Measurements from ENCODE around the gene APOBEC2.

The APOBEC2 gene

GRCh38 chr6:41027799-41028560, 25.0 kb upstream of the APOBEC2 start:
- Mint-ChIP-seq H3K4me1 (ENCODE audit: low read depth) (peaks cover 23% of the 10 kb centered on the region), H3K27ac (peak overlapping the region; percentile 94), H3K36me3 (ENCODE audit: low read depth) (no peaks in the 10 kb centered on the region), H3K27me3 (ENCODE audit: low read depth) (no peaks in the 10 kb centered on the region), H3K9me3 (no peaks in the 10 kb centered on the region), H3K4me3 (peak overlapping the region; percentile 93)

- H3K4me3 Mint-ChIP-seq = peak overlapping the region; percentile 93
- no peaks in the 10 kb centered on the region for H3K9me3 Mint-ChIP-seq
- H3K36me3 Mint-ChIP-seq (ENCODE audit: low read depth) = no peaks in the 10 kb centered on the region
- peak overlapping the region; percentile 88 for H3K27ac Mint-ChIP-seq
- peaks cover 23% of the 10 kb centered on the region for H3K4me1 Mint-ChIP-seq (ENCODE audit: low read depth)
- no peaks in the 10 kb centered on the region for H3K27me3 Mint-ChIP-seq (ENCODE audit: low read depth)
Observed at GRCh38 chr6:41028561-41029412, 24.2 kb upstream of the APOBEC2 start.

DNA sequence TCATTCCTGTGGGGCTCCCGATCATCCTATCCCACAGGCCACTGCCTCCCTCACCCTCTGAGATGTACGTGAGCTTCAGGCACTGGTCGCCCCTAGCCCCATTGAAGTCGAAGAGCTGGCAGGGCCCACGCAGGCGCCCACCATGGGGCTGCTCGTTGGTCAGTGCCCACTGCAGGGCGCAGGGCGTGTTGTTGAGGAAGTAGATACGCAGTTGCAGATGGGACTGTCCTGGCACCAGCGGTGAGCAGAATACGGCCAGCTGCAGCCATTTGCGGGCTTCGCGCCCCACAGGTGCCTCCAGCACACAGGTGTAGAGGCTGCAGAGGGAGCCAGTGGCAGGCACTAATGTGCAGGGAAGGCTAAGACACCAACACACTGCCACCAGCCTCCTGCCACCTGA, 20.2 kb upstream of the APOBEC2 start:
- Mint-ChIP-seq H3K9me3 (no peaks in the 10 kb centered on the region), H3K4me1 (ENCODE audit: low read depth) (peaks cover 12% of the 10 kb centered on the region), H3K27me3 (ENCODE audit: low read depth) (no peaks in the 10 kb centered on the region), H3K27ac (no peak overlapping the region), H3K4me3 (no peak overlapping the region), H3K36me3 (ENCODE audit: low read depth) (no peaks in the 10 kb centered on the region)

DNA sequence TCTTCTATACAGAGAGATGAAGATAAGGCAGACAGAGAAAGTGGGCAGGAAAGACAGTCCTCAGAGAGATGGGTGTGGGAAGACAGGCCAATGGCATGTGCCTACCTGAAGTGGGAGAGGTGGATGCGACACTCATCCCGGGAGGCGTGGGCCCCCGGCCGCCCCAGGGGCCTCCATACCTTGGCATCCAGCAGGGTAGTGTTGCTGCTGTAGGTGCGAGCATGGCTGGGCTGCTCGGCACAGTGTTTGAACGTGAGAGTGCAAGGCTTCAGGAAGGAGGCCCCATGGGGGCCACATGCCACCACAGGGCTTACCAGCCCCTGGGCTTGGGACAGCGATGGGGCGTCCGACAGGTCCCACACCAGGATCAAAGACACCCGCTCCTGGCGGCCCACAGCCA, 19.2 kb upstream of the APOBEC2 start:
- Mint-ChIP-seq H3K36me3 (ENCODE audit: low read depth) (no peaks in the 10 kb centered on the region), H3K4me1 (ENCODE audit: low read depth) (peaks cover 9% of the 10 kb centered on the region), H3K9me3 (no peaks in the 10 kb centered on the region), H3K27ac (no peak overlapping the region), H3K27me3 (ENCODE audit: low read depth) (no peaks in the 10 kb centered on the region), H3K4me3 (no peak overlapping the region)

DNA sequence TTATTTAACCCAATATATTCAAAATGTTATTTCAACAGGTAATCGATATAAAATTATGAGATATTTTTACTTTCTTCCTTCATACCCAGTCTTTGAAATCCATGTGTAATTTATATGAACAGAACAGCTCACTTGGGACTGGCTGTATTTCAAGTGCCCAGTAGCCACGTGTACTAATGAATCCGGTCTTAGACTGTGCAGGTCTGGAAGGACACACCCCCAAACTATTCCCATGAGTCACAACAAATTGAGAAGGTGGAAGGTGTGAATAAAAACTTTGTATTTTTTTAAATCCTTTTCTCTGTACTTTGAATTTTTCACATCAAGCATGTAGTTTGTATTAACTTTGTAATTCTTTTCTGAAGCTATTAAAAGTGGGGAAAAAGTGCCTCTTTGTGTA, 16.8 kb upstream of the APOBEC2 start:
- no peak overlapping the region for H3K27ac Mint-ChIP-seq
- no peaks in the 10 kb centered on the region for H3K36me3 Mint-ChIP-seq (ENCODE audit: low read depth)
- no peaks in the 10 kb centered on the region for H3K9me3 Mint-ChIP-seq
- no peak overlapping the region for H3K4me3 Mint-ChIP-seq
- H3K27me3 Mint-ChIP-seq (ENCODE audit: low read depth) = no peaks in the 10 kb centered on the region
- peaks cover 11% of the 10 kb centered on the region for H3K4me1 Mint-ChIP-seq (ENCODE audit: low read depth)

DNA sequence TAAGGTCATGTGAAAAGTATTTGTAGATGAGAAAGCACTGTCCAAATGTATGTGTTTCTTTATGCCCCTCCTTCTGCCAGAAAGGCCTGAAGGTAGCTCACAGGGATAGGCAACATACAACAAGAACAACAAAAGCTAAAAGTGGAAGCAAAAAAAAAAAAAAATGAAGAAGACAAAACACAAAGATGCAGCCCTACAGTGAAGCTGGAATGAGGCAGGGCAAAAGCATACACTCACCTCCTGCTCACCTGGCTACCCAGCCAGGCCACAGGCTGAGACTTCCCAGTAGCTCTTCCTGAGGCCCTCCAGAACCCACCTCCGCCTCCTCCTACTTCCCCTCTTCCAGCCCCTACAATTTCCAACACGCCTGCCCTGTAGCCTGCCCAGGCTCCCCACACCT, 16.4 kb upstream of the APOBEC2 start:
- no peaks in the 10 kb centered on the region for H3K9me3 Mint-ChIP-seq
- H3K27me3 Mint-ChIP-seq (ENCODE audit: low read depth) = no peaks in the 10 kb centered on the region
- peaks cover 11% of the 10 kb centered on the region for H3K4me1 Mint-ChIP-seq (ENCODE audit: low read depth)
- no peaks in the 10 kb centered on the region for H3K36me3 Mint-ChIP-seq (ENCODE audit: low read depth)
- no peak overlapping the region for H3K27ac Mint-ChIP-seq
- H3K4me3 Mint-ChIP-seq = no peak overlapping the region

DNA sequence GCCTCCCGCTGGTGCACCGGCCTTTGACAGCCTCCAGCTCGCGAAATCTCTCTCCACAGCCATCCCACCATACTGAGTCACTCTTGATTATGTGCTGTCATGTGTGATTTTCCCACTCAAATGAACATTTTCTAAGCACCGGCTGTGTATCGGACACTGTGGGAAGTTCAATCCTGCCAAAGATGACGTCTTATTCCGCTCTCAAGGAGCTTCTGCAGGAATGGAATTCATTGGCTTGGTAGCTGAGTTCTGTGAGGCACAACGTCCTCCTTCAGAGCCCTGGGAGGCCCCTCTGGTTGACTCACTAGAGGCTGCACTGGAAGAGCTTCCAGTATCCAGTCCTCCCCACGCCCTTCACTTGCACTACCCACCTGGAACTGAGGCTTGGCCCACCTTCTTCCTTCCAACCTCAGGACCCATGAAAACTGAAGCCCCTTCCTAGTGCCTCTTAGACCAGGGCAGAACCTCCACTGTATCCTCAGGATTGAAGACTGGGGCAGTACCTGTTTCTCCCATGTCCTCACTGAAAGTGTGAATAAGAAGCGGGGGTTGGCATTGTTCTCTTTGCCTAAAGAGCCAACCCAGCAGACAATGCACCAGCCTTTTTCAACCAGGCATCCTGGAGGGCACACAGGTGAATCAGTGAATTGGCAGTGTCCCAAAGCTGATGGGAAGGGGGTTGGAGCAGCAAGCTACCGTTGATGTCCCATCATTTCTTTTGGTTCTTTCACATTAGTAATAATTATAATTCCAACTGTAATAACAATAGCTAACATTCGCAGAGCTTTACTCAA, 15.7 kb upstream of the APOBEC2 start:
- Mint-ChIP-seq H3K9me3 (no peaks in the 10 kb centered on the region), H3K4me3 (no peak overlapping the region), H3K36me3 (ENCODE audit: low read depth) (no peaks in the 10 kb centered on the region), H3K27ac (no peak overlapping the region), H3K4me1 (ENCODE audit: low read depth) (peaks cover 11% of the 10 kb centered on the region), H3K27me3 (ENCODE audit: low read depth) (no peaks in the 10 kb centered on the region)

- H3K36me3 Mint-ChIP-seq (ENCODE audit: low read depth) = no peaks in the 10 kb centered on the region
- H3K27me3 Mint-ChIP-seq (ENCODE audit: low read depth) = no peaks in the 10 kb centered on the region
- peaks cover 11% of the 10 kb centered on the region for H3K4me1 Mint-ChIP-seq (ENCODE audit: low read depth)
- no peak overlapping the region for H3K4me3 Mint-ChIP-seq
- H3K27ac Mint-ChIP-seq = no peak overlapping the region
- no peaks in the 10 kb centered on the region for H3K9me3 Mint-ChIP-seq
Observed at GRCh38 chr6:41038205-41038604, 14.8 kb upstream of the APOBEC2 start.

GRCh38 chr6:41039060-41039998, 13.7 kb upstream of the APOBEC2 start, which contains the start of gene UNC5CL:
Gene UNC5CL (minus strand): TSS chr6:41039221. CDS start chr6:41035074, 4,147 bp downstream.
- no peaks in the 10 kb centered on the region for H3K36me3 Mint-ChIP-seq (ENCODE audit: low read depth)
- peaks cover 12% of the 10 kb centered on the region for H3K4me1 Mint-ChIP-seq (ENCODE audit: low read depth)
- no peaks in the 10 kb centered on the region for H3K27me3 Mint-ChIP-seq (ENCODE audit: low read depth)
- no peak within 1 kb of the TSS for H3K27ac Mint-ChIP-seq
- no peaks in the 10 kb centered on the region for H3K9me3 Mint-ChIP-seq
- H3K4me3 Mint-ChIP-seq = no peak within 1 kb of the TSS

- Mint-ChIP-seq H3K4me1 (ENCODE audit: low read depth) (peaks cover 12% of the 10 kb centered on the region), H3K4me3 (no peak overlapping the region), H3K27me3 (ENCODE audit: low read depth) (no peaks in the 10 kb centered on the region), H3K27ac (peak overlapping the region; percentile 72), H3K36me3 (ENCODE audit: low read depth) (no peaks in the 10 kb centered on the region), H3K9me3 (no peaks in the 10 kb centered on the region)
Observed at GRCh38 chr6:41040101-41040939, 12.7 kb upstream of the APOBEC2 start.

- Mint-ChIP-seq H3K4me1 (ENCODE audit: low read depth) (peaks cover 12% of the 10 kb centered on the region), H3K27ac (no peak overlapping the region), H3K36me3 (ENCODE audit: low read depth) (no peaks in the 10 kb centered on the region), H3K27me3 (ENCODE audit: low read depth) (no peaks in the 10 kb centered on the region), H3K9me3 (no peaks in the 10 kb centered on the region), H3K4me3 (no peak overlapping the region)
Observed at GRCh38 chr6:41040940-41041536, 12.0 kb upstream of the APOBEC2 start.

DNA sequence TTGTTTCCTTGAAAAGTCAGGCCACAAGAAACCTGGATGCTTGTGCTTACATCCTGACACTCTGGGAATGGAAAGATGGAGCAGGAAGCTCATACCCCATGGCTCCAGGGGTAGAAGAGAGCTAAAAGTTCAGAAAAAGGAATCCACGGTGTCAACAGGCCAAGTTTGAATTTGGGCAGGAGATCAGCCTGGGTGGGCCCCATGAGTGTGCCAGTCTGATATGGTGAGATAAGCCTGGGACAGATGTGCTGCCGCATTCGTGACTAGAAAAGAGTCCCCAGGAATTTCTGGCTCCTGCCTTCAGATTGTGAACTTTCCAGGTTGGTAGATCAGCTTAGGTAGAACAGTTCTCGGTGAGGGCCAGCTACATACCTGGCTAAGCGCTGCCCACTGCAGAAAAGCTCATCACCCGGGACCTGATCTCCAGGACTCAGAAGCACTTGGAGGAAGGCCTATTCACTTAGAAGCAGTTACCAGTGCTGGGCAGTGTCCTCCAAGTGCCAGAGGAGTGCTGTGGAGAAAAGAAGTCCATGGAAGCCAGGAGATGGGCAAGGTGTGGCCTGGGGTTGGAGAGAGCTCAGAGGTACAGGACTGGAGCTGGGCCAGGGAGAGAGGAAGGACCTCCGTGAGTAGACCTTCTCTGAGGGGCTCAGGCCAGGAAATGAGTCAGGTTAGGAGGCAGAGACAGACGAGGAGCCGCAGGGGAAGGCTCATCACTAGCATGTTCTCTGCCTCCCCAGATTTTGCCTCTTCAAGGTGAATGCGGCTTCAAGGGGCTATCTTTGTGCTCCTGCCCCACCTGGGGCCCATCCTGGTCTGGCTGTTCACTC, 10.6 kb upstream of the APOBEC2 start, which contains the start of gene TSPO2:
TSS of gene TSPO2 (plus strand) at position 242 of the 830 bp plus-strand sequence. CDS start at position 761, 519 bp downstream.
- H3K4me3 Mint-ChIP-seq = no peak within 1 kb of the TSS
- H3K27me3 Mint-ChIP-seq (ENCODE audit: low read depth) = no peaks in the 10 kb centered on the region
- H3K9me3 Mint-ChIP-seq = no peaks in the 10 kb centered on the region
- H3K4me1 Mint-ChIP-seq (ENCODE audit: low read depth) = peaks cover 12% of the 10 kb centered on the region
- no peak within 1 kb of the TSS for H3K27ac Mint-ChIP-seq
- H3K36me3 Mint-ChIP-seq (ENCODE audit: low read depth) = no peaks in the 10 kb centered on the region
